HepG2 (cell line): ENCODE data around the gene FGFR3. TPM values are rescaled to one million over a fixed set of nuclear protein-coding genes. Genes with fewer than 3 reads are reported as not detected.

Source experiments
- ARID2 ChIP-seq: sonication (generic); formaldehyde crosslinking; IDR thresholded peaks from 2 replicates; pipeline ENCODE4 v1.8.1; 2022; ENCODE audit warnings: mild to moderate bottlenecking, missing genetic modification reagents, borderline replicate concordance
- ARID5B ChIP-seq: IDR thresholded peaks from 2 replicates; pipeline ENCODE4 v1.4.0; 2020; ENCODE audit warnings: mild to moderate bottlenecking, missing genetic modification reagents
- BRF2 ChIP-seq: sonication (generic); formaldehyde crosslinking; IDR thresholded peaks from 2 replicates; pipeline ENCODE4 v1.8.1; 2022; ENCODE audit warnings: mild to moderate bottlenecking, missing genetic modification reagents
- HMGXB3 ChIP-seq: sonication (generic); formaldehyde crosslinking; IDR thresholded peaks from 2 replicates; pipeline ENCODE4 v1.4.0; 2020; ENCODE audit warnings: missing genetic modification reagents, borderline replicate concordance
- JARID2 ChIP-seq: sonication (generic); formaldehyde crosslinking; IDR thresholded peaks from 2 replicates; pipeline ENCODE4 v1.8.1; 2023; ENCODE audit warnings: missing genetic modification reagents, inconsistent platforms; ENCODE audit not compliant: insufficient replicate concordance
- MIER3 ChIP-seq: IDR thresholded peaks from 2 replicates; pipeline ENCODE4 v1.6.1; 2016; ENCODE audit warnings: missing compliant biosample characterization, borderline replicate concordance
- PCBP2 ChIP-seq: fragments of 200-400 bp; formaldehyde crosslinking; optimal IDR thresholded peaks from 2 replicates; pipeline ENCODE3; 2018; ENCODE audit warnings: low read length, low read depth; ENCODE audit not compliant: poor library complexity, severe bottlenecking
- SALL2 ChIP-seq: sonication (generic); formaldehyde crosslinking; IDR thresholded peaks from 2 replicates; pipeline ENCODE4 v1.8.1; 2023; ENCODE audit warnings: mild to moderate bottlenecking, missing genetic modification reagents, inconsistent platforms
- ZHX1 ChIP-seq: sonication (generic); formaldehyde crosslinking; IDR thresholded peaks from 2 replicates; pipeline ENCODE4 v1.8.1; 2022; ENCODE audit warnings: low read depth, mild to moderate bottlenecking, missing genetic modification reagents
- ZNF260 ChIP-seq: sonication (generic); formaldehyde crosslinking; IDR thresholded peaks from 2 replicates; pipeline ENCODE4 v1.4.0; 2020; ENCODE audit warnings: missing genetic modification reagents, low read depth, mild to moderate bottlenecking, borderline replicate concordance
- ZNF432 ChIP-seq: sonication (generic); formaldehyde crosslinking; IDR thresholded peaks from 2 replicates; pipeline ENCODE4 v1.5.0; 2020; ENCODE audit warnings: missing genetic modification reagents, mild to moderate bottlenecking, borderline replicate concordance
- ZNF557 ChIP-seq: sonication (generic); formaldehyde crosslinking; IDR thresholded peaks from 2 replicates; pipeline ENCODE4 v1.4.0; 2020; ENCODE audit warnings: missing genetic modification reagents
- ZNF704 ChIP-seq: sonication (generic); formaldehyde crosslinking; IDR thresholded peaks from 2 replicates; pipeline ENCODE4 v1.8.1; 2023; ENCODE audit warnings: mild to moderate bottlenecking, inconsistent platforms, moderate library complexity, missing genetic modification reagents, borderline replicate concordance
- ZNF782 ChIP-seq: sonication (generic); formaldehyde crosslinking; IDR thresholded peaks from 2 replicates; pipeline ENCODE4 v1.4.0; 2020; ENCODE audit warnings: missing genetic modification reagents, mild to moderate bottlenecking, borderline replicate concordance
- ZZZ3 ChIP-seq: sonication (generic); formaldehyde crosslinking; IDR thresholded peaks from 2 replicates; pipeline ENCODE4 v1.4.0; 2020; ENCODE audit warnings: missing genetic modification reagents, mild to moderate bottlenecking, borderline replicate concordance
- polyA plus RNA-seq, 8 experiments: library from polyadenylated mRNA; depleted of rRNA in 3 of 8; stranded (reverse) in 7 of 8; unstranded in 1 of 8; fragments of >200 nt; fragmentation: Illumina TruSeq in 4 of 8; extraction: Trizol in 4 of 8; gene quantifications; 2 replicates each; pipeline versions ENCODE4 v1.2.1 to v1.2.3, GENCODE V29; 2011 to 2016; ENCODE audit warnings: low read depth in 4 of 8, missing spikeins in 1 of 8, mixed read lengths in 1 of 8; ENCODE audit not compliant: insufficient read depth in 1 of 8
- total RNA-seq, 5 experiments: library from RNA; depleted of rRNA; stranded (reverse); fragments of >200 nt; fragmentation: Illumina TruSeq; extraction: Trizol; gene quantifications; 2 replicates each; pipeline ENCODE4 v1.2.3, GENCODE V29; 2016; ENCODE audit warnings: low read depth in 1 of 5

Gene FGFR3
- total and polyA plus RNA-seq, 2 of the 13 experiments (the other 11 are each of a cell fraction or from before 2014, with no cell fraction given), result 103 to 109 TPM

- no peak for TF ChIP-seq HMGXB3
- TF ChIP-seq JARID2 (CRISPR knock-in tag), result no peak
- TF ChIP-seq SALL2, result no peak
- TF ChIP-seq ARID2, result no peak
- TF ChIP-seq MIER3, result no peak
- TF ChIP-seq ZNF260 (CRISPR knock-in tag), result no peak
- TF ChIP-seq ZNF557, result no peak
- no peak for TF ChIP-seq ZZZ3 (CRISPR knock-in tag)
- TF ChIP-seq BRF2, result no peak
- TF ChIP-seq ZHX1 (CRISPR knock-in tag), result no peak
- TF ChIP-seq ARID5B (CRISPR knock-in tag), result no peak
- TF ChIP-seq ZNF782 (CRISPR knock-in tag), result no peak
- TF ChIP-seq ZNF432, result no peak
- TF ChIP-seq ZNF704, result no peak
- TF ChIP-seq PCBP2, result no peak
Measured at GRCh38 chr4:1770791-1771231, 22.3 kb upstream of the FGFR3 start (continued).
